ENCODE data around the gene ZBTB39.
"Not testable (repeated sequence)": the region's sequence is repeated elsewhere in the genome, so short reads cannot be mapped to it uniquely, and the experiment has no call there.

The ZBTB39 gene, protein sequence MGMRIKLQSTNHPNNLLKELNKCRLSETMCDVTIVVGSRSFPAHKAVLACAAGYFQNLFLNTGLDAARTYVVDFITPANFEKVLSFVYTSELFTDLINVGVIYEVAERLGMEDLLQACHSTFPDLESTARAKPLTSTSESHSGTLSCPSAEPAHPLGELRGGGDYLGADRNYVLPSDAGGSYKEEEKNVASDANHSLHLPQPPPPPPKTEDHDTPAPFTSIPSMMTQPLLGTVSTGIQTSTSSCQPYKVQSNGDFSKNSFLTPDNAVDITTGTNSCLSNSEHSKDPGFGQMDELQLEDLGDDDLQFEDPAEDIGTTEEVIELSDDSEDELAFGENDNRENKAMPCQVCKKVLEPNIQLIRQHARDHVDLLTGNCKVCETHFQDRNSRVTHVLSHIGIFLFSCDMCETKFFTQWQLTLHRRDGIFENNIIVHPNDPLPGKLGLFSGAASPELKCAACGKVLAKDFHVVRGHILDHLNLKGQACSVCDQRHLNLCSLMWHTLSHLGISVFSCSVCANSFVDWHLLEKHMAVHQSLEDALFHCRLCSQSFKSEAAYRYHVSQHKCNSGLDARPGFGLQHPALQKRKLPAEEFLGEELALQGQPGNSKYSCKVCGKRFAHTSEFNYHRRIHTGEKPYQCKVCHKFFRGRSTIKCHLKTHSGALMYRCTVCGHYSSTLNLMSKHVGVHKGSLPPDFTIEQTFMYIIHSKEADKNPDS

DNA sequence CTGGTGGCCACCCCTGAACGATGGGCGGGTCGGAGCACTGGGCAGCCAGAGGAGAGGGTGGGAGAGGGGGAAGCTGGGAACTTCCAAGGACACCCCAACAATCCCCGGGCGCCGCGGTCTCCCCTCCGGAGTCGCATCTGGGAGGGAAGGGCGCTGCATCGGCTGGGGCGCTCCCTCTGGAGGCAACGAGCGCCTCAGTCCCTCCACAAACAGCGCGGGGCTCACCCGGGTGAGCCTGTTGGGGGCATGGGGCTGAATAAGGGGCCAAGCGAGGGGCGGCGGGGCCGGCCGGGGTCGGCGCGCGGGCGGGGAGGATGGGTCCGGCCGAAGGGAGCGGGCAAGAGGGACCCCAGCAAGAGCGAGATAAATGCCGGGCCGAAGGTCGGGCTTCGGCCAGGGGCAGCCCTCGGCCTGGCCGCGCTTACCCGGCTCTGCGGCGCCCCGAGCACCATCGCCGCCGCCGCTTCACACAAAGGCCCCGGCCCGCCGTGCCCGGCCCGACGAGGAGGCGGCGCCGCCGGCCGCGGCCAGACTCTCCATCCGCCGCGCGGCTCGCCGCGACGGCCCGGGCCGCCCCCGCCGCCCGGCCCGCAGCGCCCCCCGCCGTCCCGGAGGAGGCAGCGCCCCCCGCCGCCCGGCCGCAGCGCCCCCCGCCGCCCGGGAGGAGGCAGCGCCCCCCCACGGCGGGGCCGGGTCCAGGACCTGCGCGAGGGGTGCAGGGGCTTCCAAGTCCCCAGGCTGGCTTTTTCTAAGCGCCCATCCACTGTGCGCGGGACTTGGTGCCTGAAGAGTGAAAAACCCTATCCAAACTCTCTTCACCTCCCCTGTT lies at the start of gene ZBTB39:
TSS of gene ZBTB39 (minus strand) at position 567 of the 829 bp plus-strand sequence. CDS start 1,629 bp downstream, outside the sequence.
- DNase-seq: peak; percentile 49 to 72

DNA sequence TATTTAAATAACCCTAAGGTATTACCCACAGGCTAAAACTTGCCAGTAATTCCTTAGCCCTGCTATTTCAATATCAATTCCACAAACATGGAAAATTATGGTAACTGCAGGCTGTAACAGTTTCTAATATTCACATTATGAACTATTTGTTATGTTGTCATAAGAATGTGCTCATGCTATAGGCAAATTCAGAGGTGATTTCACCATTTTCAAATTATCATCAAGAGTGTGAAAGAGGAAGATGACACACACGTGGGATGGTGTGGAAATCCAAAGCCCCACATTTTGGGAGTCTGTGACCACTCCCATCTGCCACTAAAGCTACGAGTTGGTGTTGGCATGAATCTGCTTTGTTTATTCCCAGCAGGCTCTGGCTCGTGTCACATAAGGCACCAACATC lies 49.5 kb upstream of the ZBTB39 start:
- no peak for DNase-seq

DNA sequence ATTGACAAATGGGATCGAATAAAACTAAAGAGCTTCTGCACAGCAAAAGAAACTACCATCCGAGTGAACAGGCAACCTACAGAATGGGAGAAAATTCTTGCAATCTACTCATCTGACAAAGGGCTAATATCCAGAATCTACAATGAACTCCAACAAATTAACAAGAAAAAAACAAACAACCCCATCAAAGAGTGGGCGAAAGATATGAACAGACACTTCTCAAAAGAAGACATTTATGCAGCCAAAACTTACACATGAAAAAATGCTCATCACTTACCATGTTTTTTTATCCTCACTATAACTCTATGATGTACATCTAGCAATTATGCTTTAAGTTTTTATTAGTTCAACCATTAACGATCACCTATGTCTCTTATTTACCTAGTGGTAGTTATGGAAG lies 47.6 kb upstream of the ZBTB39 start:
- not testable (repeated sequence) for DNase-seq

DNA sequence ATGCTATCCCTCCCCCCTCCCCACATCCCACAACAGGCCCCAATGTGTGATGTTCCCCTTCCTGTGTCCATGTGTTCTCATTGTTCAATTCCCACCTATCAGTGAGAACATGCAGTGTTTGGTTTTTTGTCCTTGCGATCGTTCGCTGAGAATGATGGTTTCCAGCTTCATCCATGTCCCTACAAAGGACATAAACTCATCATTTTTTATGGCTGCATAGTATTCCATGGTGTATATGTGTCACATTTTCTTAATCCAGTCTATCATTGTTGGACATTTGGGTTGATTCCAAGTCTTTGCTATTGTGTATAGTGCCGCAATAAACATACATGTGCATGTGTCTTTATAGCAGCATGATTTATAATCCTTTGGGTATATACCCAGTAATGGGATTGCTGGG lies 46.8 kb upstream of the ZBTB39 start:
- DNase-seq: not testable (repeated sequence)

DNA sequence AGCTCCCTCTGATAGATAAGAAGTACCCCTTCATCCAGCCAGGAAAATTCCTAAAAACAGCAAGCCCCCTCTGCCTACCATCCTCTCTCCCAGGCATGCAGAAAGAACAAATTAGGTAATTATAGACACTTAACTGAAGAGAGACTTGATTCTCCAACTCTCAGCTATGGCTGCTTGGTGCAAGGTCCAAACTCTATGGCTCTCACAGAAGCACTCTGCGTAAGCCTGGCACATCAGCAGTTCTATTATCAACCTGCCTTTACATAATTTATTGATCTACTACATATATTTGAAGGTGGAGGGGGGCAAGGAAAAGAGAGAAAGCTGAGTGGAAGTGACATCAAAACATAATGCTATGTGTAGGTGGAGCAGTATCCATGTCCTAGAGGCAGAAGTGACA lies 44.7 kb upstream of the ZBTB39 start:
- DNase-seq: no peak

DNA sequence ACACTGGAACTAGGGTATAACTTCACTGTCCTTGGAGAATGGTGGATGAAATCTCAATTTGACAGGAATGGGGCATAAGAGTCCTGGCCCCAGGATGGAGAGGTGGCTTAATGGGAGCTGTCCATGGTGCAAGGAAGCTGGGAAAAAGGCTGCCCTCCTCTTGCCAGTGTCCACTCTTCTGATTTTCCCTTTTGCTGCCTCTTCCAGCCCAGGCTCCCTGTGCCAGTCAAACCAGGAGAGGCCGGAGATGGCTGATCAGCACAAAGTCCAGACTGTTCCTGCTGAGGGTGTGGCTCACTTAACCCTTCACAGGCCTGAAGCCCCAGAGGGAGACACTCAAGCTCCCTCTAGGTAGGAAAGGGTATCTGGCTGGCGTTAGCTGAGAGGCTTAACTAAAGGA lies 43.5 kb upstream of the ZBTB39 start, which contains the start of gene MYO1A:
TSS of gene MYO1A (minus strand) at position 240 of the 400 bp plus-strand sequence. CDS start 1,806 bp downstream, outside the sequence.
- no peak for DNase-seq

DNA sequence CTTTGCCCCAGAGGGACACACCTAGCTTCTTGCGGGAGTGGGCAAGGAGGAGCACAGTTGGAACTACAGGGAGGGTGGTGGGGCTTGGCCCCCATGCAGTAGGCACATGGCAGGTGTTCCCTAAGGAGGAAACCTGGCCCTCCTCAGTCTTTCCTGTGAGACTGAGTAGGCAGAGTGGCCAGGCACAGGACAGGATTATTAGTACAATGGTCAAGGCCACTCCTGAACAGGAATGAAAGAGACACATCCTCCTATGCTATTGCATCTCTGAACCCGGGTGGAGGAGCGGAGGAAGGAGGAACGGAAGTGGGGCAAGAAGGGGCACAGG lies 42.7 kb upstream of the ZBTB39 start:
- DNase-seq: no peak

DNA sequence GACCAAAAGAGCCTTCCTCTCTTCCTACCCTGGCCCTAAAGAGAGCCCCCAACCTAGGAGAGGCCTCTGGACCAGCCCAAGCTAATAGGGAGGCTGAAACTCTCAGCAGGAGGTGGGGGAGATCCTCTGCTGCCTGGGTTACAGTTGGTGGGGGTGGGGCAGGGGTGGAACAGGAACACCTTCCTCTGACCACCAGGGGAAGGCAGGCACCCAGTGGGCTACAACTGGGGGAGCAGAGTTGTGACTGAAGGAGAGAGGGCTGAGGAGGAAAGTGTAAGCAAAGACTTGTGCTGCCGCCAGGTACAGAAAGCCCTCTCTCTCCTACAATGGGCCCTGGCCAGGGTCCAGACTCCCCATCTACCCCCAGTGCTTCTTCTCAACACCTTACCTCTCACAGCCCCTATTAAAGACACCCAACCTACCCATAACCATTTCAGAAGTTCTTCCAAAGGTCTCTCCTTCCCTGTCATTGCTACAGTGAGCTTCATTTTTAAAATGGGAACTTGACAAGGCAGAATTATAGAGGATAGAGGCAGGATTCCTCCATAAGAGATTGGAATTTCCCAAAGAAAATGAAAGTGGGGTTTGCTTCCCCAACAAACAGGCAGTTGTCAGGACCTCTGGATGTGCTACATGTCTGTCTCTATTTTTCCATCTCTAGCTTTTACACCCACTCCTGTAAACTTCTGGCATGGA lies 42.2 kb upstream of the ZBTB39 start:
- no peak for DNase-seq

DNA sequence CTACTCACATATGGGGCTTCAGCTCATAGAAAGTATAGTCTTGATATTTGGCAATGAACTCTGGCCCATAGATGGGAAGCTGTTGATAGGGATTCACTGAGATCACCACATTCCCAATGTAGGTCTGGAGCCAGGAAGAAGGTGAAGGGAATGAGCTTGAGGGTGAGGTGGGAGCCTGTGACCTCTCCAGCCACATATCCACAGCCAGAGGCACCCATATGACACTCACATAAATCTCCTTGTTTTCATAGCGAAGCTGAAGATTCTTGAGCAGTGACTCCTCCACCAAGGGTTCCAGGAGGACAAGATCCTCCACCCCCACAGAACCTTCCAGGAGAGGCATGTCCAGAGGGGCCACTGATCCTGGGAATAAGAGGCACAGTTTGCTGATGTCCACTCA lies 41.6 kb upstream of the ZBTB39 start:
- no peak for DNase-seq

DNA sequence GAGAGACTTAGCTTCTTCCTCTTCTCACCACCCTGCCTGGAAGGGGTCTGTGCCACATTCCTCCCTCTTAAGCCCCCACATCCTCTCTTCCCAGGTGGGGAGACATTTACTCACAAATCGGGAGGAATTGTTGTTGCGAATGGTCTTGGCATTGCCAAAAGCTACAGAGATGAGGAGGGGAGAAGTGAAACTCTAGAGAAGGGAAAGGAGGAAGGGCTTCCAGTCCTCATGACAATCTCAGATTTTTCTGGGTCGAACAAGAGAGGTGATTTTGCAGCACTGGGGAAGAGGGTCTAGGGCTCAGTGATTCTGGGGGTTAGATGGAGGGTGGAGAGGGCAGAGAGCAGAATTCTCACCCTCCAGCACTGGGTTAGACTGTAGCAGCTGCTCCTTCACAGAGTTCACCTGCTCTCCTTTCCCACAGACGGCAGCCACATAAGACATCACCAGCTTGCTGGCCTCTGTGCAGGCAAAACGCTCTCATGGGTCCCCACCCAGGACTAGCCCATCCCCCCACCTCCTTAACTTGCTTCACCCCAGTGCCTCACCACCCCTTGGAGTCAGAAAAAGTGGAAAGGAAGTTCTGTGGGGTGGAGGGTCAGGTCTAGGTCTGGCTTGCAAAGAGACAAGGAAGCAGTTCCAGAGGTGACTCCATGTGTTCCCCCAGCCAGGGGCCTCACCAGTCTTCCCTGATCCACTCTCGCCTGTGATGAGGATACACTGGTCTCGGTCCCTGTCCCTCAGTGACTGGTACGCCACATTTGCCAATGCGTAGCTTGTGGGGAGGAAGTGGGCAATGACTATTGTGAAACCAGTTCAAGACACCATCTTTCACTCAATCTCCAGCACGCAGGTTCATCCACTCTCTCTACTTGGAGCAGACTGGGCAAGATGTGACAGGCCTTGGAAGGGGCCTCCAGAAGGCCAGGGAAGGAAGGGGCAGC lies 40.9 kb upstream of the ZBTB39 start:
- DNase-seq: no peak

DNA sequence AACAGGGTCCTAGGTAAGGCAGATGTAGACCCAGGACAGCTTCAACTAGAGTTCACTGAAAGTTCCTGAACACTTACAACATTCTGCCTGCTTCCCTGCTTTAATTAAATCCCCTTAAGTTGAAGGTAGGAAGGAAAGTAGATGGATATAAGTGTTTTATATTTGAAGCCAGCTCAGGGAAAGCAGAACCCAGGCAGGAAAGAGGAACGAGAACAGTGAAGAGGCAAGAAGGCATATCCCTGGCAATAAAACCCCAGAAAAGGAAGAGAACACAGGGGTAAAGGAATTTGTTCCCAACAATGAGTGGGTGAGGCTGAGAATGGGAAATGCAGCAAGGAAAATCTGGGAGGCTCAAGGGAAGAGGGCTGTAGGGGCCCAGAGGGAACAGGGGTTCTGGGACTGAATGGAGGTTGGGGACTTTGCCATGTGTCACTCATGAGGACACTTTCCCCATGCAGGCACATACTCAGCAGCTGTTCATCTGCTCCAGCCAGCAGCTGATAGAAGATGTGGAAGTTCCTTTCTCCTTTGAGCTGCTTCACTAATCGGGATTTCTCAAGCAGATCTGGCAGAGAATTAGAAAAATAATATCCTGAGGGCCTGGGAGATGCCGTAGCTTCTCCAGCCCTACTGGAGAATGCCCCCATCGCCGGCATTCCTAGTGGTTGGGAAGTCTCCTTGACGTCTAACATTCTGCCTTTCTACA lies 39.9 kb upstream of the ZBTB39 start:
- DNase-seq: no peak

DNA sequence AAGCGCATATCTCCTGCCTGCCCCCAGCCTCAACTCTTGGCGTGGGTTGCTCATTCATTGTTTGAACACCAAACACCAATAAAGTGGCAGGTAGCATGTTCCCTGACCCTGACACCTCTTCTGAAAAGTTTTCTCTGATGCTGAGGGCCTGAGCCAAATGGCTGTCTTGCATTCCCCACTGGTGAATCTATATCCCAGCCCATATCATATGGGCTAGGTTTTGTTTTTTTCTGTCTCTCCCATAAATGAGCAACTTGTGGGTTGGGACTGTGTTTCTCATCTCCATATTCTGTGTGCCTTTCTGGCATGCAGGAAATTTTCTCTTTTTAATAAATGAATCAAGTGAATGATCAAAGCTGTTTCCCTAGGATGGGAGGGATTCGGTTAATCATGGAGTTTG lies 38.5 kb upstream of the ZBTB39 start:
- DNase-seq: no peak

DNA sequence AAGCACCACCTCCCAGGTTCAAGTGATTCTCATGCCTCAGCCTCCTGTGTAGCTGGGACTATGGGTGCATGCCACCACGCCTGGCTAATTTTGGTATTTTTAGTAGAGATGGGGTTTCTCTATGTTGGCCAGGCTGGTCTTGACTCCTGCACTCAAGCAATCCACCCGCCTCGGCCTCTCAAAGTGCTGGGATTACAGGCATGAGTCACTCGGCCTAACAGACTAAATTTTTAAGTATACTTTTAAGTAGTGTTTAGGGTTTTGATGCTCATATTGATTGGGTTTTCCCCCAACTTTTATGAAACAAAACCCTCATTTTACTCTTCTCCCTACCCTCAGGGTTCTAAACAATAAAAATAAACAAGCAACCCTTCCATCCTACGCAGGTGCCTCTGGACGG lies 38.1 kb upstream of the ZBTB39 start:
- DNase-seq: no peak

DNA sequence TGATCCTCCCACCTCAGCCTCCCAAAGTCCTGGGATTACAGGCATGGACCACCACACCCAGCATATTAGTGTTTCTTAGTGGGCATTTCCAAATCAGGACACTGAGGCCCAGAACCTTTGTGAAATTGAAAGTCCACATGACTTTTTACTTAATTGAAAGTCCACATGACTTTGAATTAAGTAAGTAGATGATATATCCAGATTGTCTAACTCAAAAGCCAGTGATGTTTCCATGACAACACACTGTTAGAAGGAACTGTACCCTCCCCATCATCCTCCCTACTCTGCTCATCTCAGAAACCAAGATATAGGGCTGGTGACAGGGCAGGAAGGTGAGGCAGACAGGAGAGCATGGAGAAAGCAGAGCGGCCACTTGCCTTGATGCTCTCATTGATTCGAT lies 36.3 kb upstream of the ZBTB39 start:
- no peak for DNase-seq

DNA sequence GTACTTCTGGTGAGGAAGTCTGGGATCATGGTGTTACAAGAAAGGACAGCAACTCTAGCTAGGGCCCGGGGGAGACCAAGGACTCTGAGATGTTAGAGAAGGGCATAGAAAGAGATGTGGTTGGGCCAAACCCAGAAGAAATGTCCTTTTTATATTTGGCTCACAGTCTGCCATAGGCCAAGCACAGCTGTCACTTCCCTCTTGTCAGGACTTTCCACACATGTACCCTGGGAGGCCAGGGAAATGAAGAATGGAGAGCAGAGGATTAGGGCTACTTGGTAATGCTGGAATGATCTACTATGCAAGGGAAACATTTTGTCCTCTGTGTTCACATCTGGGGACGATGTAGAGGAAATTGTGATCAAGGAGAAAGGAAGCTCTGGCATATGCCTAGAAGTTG lies 34.4 kb upstream of the ZBTB39 start:
- DNase-seq: no peak

DNA sequence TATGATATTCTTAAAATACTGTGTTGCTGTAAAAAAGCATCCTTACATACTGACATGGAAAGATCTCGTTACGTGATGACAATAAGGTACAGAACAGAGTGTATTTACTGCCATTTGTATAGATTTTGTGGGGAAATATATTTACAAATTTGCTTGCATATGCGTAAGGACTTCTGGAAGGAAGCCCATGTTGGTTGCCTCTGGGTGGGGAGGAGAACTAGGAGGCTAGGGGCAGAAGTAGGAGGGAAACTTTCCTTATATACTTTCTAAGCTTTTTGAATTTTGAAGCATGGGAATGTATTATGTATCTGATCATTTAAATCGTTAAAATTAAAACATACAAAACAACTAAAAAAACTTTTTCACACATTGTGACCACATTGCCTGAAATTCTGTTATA lies 33.9 kb upstream of the ZBTB39 start:
- no peak for DNase-seq

DNA sequence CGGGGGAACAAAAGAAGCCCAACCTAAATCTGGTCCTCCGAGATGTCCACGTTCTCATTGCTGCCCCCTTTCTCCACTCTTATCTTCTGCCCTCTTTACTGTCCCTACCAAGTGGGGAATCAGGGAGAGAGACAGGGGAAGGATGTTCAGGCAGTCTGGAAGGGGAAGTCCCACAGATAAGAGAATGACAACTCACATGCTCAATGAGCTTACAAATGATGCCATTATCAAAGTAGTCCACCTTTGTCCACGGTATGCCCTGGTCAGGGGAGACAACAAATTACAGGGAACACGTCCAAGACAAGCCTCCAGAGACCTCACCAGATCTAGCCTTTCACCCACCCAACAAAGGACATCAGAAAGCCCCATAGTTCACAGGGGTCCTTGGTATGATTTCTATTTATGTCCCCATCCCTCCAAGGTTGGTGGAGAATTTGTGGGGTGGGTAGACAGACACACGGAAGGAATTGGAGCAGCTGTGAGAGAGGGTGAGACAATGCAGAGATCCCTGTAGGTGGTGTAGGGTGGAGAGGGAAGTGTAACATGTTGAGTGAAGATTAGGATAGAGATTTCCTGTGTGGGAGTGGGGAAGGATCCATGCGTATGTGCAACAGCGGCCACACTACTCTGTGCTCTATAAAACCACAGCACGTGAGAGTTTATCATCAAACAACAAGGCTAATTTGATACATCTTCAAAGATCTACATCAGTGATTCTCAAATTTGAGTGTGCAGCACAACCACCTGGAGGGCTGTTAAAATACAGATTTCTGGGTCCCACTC lies 32.9 kb upstream of the ZBTB39 start:
- no peak for DNase-seq

DNA sequence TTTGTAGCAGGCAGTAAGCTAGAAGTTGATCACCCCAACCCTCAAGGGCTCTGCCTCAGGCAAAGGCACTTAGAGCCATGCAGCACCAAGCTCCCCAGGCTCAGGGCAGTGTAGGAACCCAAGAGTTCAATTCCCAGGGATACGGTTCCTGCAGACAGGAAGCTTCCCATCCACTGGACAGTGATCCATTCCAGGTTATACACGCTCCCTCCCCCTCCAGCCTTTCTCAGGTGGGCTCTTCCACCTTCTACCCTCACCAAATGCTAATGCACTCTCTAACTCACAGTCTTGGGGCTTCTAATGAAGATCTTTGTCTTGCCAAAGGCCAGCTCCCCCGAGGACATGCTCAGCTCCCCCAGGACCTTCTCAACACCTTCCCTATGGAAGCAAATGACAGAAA lies 30.9 kb upstream of the ZBTB39 start:
- DNase-seq: no peak

DNA sequence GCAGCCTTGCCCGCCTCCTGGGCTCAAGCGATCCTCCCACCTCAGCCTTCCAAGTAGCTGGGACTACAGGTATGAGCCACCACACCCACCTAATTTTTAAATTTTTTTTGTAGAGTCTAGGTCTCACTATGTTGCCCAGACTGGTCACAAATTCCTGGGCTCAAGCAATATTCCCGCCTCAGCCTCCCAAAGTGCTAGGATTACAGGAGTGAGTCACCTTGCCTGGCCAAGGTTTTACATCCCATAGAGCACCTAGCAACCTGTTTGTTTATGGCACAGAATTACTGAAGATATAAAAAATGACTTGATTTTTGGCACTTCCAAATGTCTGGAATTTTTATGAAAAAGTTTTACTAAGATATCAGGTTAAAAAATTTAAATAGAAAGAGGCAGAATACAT lies 27.1 kb upstream of the ZBTB39 start:
- no peak for DNase-seq

DNA sequence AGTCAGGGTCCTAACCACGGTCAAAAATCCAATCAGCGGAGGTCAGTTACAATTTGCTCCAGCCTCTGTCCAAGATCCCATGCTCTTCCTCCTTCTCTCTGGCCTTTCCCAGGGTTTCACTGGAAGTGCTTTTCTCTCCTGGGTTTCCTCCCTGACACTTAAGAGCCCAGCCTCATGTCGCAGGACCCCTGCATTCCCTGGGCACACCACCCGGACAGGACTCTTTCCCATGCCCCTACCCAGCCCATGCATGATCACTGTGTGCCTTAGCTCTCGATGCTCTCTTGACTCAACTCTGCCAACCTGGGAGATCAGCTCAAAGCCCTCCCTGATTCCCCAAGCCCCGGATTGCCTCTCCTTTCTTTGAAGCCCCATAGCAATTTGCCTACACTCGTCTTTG lies 25.4 kb upstream of the ZBTB39 start:
- DNase-seq: no peak

All from stimulated activated CD4-positive, alpha-beta T cell treated with anti-CD3 and anti-CD28 coated beads, Interleukin-4, amount 100 ng/mL, for 4 hours (primary cell).